Measurements from ENCODE around the gene CHKA.

CHKA gene

GRCh38 chr11:68049509-68050370, 71.4 kb downstream of the CHKA start:
- H3K4me3 ChIP-seq (ENCODE audit: low read depth in 1 of 2, low read length in 2 of 2) = no peak overlapping the region
- no peak for TF ChIP-seq EZH2 (IDR thresholded peaks at IDR 0.05; ENCODE audit: borderline replicate concordance, low read depth, low read length, severe bottlenecking)
- TF ChIP-seq, protein P1, sequence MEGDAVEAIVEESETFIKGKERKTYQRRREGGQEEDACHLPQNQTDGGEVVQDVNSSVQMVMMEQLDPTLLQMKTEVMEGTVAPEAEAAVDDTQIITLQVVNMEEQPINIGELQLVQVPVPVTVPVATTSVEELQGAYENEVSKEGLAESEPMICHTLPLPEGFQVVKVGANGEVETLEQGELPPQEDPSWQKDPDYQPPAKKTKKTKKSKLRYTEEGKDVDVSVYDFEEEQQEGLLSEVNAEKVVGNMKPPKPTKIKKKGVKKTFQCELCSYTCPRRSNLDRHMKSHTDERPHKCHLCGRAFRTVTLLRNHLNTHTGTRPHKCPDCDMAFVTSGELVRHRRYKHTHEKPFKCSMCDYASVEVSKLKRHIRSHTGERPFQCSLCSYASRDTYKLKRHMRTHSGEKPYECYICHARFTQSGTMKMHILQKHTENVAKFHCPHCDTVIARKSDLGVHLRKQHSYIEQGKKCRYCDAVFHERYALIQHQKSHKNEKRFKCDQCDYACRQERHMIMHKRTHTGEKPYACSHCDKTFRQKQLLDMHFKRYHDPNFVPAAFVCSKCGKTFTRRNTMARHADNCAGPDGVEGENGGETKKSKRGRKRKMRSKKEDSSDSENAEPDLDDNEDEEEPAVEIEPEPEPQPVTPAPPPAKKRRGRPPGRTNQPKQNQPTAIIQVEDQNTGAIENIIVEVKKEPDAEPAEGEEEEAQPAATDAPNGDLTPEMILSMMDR (IDR thresholded peaks at IDR 0.05; ENCODE audit: borderline replicate concordance, extremely low read depth, low read length, poor library complexity, severe bottlenecking) = no peak
- H3K9me3 ChIP-seq (ENCODE audit: insufficient read depth, low read length, severe bottlenecking) = no peaks in the 10 kb centered on the region
- no peak overlapping the region for H3K9ac ChIP-seq (ENCODE audit: low read depth, low read length)
- H3K36me3 ChIP-seq (ENCODE audit: insufficient read depth, low read length) = 0 out of 2 replicates have a peak, but pooled peaks cover 4% of the 10 kb centered on the region
- no peak overlapping the region for H3K4me2 ChIP-seq (ENCODE audit: insufficient read depth, low read length)
- H3K27ac ChIP-seq (ENCODE audit: low read length) = no peak overlapping the region
- ATAC-seq (ENCODE audit: insufficient read depth, low read depth) (no peak), DNase-seq (no peak)
- no peaks in the 10 kb centered on the region for H3K79me2 ChIP-seq (ENCODE audit: insufficient read depth, low read length)
- no peak overlapping the region for H2AFZ ChIP-seq (ENCODE audit: low read depth, low read length)
- H3K27me3 ChIP-seq (ENCODE audit: insufficient read depth, low read length, poor library complexity) = no peaks in the 10 kb centered on the region
- H3K4me1 ChIP-seq (ENCODE audit: insufficient read depth, low read length) = no peaks in the 10 kb centered on the region
- H4K20me1 ChIP-seq (ENCODE audit: insufficient read depth, low read length) = no peaks in the 10 kb centered on the region

DNA sequence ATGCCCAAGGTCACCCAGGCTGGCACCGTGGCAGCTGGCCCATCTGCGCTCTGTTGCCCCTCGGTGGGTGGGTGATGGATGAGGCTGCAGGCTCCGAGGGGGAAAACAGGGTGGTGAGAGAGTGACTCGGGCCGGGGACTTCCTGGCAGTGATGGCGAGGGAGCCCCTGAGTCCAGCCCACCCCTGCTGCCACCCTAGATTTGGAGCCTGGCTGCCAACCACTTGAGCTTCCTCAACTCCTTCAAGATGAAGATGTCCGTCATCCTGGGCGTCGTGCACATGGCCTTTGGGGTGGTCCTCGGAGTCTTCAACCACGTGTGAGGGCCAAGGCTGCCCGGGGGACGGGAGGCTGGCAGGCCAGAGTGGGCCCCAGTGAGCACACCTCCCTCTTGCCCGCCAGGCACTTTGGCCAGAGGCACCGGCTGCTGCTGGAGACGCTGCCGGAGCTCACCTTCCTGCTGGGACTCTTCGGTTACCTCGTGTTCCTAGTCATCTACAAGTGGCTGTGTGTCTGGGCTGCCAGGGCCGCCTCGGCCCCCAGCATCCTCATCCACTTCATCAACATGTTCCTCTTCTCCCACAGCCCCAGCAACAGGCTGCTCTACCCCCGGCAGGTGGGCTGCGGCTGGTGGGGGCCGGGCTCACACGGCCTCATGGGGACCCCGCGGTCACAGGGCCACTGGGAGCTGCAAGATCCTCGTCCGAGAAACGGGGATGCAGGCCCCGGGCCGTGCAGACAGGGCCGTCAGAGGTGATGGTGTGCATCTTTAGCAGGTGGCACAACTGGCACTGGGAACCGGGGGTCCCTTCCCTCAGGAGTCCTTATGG, 72.3 kb downstream of the CHKA start:
- Histone ChIP-seq H3K4me3 (ENCODE audit: low read depth in 1 of 2, low read length in 2 of 2) (no peak overlapping the region), H3K27ac (ENCODE audit: low read length) (no peak overlapping the region), H3K27me3 (ENCODE audit: insufficient read depth, low read length, poor library complexity) (no peaks in the 10 kb centered on the region), H3K4me1 (ENCODE audit: insufficient read depth, low read length) (no peaks in the 10 kb centered on the region), H3K9ac (ENCODE audit: low read depth, low read length) (no peak overlapping the region), H3K9me3 (ENCODE audit: insufficient read depth, low read length, severe bottlenecking) (no peaks in the 10 kb centered on the region), H3K79me2 (ENCODE audit: insufficient read depth, low read length) (no peaks in the 10 kb centered on the region), H3K36me3 (ENCODE audit: insufficient read depth, low read length) (no peaks in the 10 kb centered on the region), H2AFZ (ENCODE audit: low read depth, low read length) (no peak overlapping the region), H4K20me1 (ENCODE audit: insufficient read depth, low read length) (no peaks in the 10 kb centered on the region), H3K4me2 (ENCODE audit: insufficient read depth, low read length) (no peak overlapping the region)
- DNase-seq (no peak), ATAC-seq (ENCODE audit: insufficient read depth, low read depth) (no peak)
- no peak for TF ChIP-seq EZH2 (IDR thresholded peaks at IDR 0.05; ENCODE audit: borderline replicate concordance, low read depth, low read length, severe bottlenecking)
- TF ChIP-seq, protein P1 (IDR thresholded peaks at IDR 0.05; ENCODE audit: borderline replicate concordance, extremely low read depth, low read length, poor library complexity, severe bottlenecking) = no peak

- no peaks in the 10 kb centered on the region for H3K4me1 ChIP-seq (ENCODE audit: insufficient read depth, low read length)
- H3K79me2 ChIP-seq (ENCODE audit: insufficient read depth, low read length) = no peaks in the 10 kb centered on the region
- no peak overlapping the region for H3K4me3 ChIP-seq (ENCODE audit: low read depth in 1 of 2, low read length in 2 of 2)
- no peak overlapping the region for H3K4me2 ChIP-seq (ENCODE audit: insufficient read depth, low read length)
- H2AFZ ChIP-seq (ENCODE audit: low read depth, low read length) = no peak overlapping the region
- H3K27ac ChIP-seq (ENCODE audit: low read length) = no peak overlapping the region
- H4K20me1 ChIP-seq (ENCODE audit: insufficient read depth, low read length) = no peaks in the 10 kb centered on the region
- TF ChIP-seq EZH2 (IDR thresholded peaks at IDR 0.05; ENCODE audit: borderline replicate concordance, low read depth, low read length, severe bottlenecking) = no peak
- TF ChIP-seq, protein P1 (IDR thresholded peaks at IDR 0.05; ENCODE audit: borderline replicate concordance, extremely low read depth, low read length, poor library complexity, severe bottlenecking) = no peak
- no peak overlapping the region for H3K9ac ChIP-seq (ENCODE audit: low read depth, low read length)
- no peaks in the 10 kb centered on the region for H3K9me3 ChIP-seq (ENCODE audit: insufficient read depth, low read length, severe bottlenecking)
- H3K36me3 ChIP-seq (ENCODE audit: insufficient read depth, low read length) = no peaks in the 10 kb centered on the region
- no peaks in the 10 kb centered on the region for H3K27me3 ChIP-seq (ENCODE audit: insufficient read depth, low read length, poor library complexity)
- DNase-seq (no peak), ATAC-seq (ENCODE audit: insufficient read depth, low read depth) (no peak)
Measured at GRCh38 chr11:68047437-68048290, 73.5 kb downstream of the CHKA start.

All from DND-41 (cell line).